Tibial artery (tissue), 4 donors: ENCODE measurements around the gene LECT2.

Source experiments
- DNase-seq, 2 donors: peaks; one replicate each; pipeline ENCODE4 v3.0.0-alpha.2; 2019
- H3K27ac ChIP-seq, 2 donors: fragments of 200-600 bp; sonication (generic) in 1 of 2; 1 replicate in 1 of 2; 2 replicates in 1 of 2; pipeline ENCODE4 v1.5.1; 2018 to 2019; ENCODE audit warnings: mild to moderate bottlenecking in 1 of 2
- H3K27me3 ChIP-seq, 2 donors: fragments of 200-600 bp; sonication (generic) in 1 of 2; one replicate each; pipeline versions ENCODE4 v1.5.1 to v1.6.0; 2016 to 2019
- H3K36me3 ChIP-seq, 3 donors: fragments of 200-600 bp; sonication (generic) in 2 of 3; one replicate each; pipeline ENCODE4 v1.5.1; 2016 to 2019; ENCODE audit warnings: mild to moderate bottlenecking in 2 of 3
- H3K4me1 ChIP-seq, 4 donors: fragments of 200-600 bp; sonication (generic) in 2 of 4; 1 replicate in 3 of 4; 2 replicates in 1 of 4; pipeline ENCODE4 v1.5.1; 2016 to 2019
- H3K4me3 ChIP-seq, 2 donors: fragments of 200-600 bp; sonication (generic) in 1 of 2; 1 replicate in 1 of 2; 2 replicates in 1 of 2; pipeline ENCODE4 v1.5.1; 2018 to 2019; ENCODE audit warnings: mild to moderate bottlenecking in 2 of 2
- H3K9me3 ChIP-seq, 3 donors: fragments of 200-600 bp; sonication (generic) in 1 of 3; one replicate each; pipeline ENCODE4 v1.5.1; 2016 to 2019
- intact Hi-C: fragments of 100-400 bp; cut with DNase I; formaldehyde crosslinking; loops from one replicate; pipeline ENCODE4 v1.15.0; 2023; ENCODE audit warnings: low total_unique reads
- TF ChIP-seq, protein P1 (sequence below), 2 experiments: fragments of 200-600 bp in 1 of 2; fragments of 450-650 bp in 1 of 2; IDR thresholded peaks; one replicate each; pipeline ENCODE4 v1.5.1; 2017 to 2019; ENCODE audit warnings: antibody characterized with exemption in 2 of 2, mild to moderate bottlenecking in 1 of 2, moderate library complexity in 1 of 2

LECT2 gene

DNA sequence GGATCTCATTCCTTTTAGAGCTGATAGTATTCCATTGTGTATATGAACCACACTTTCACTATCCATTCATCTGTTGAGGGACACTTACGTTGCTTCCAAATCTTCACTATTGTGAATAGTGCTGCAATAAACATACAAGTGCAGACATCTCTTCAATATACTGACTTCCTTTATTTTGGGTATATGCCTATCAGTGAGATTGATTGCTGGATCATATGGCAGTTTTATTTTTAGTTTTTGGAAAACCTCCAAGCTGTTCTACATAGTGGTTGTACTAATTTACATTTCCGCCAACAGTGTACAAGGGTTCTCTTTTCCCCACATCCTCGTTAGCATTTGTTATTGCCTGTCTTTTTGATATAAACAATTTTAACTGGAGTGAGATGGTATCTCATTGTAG is 33.8 kb upstream of the LECT2 start:
- peaks cover 0 to 36% (median 17%) of the 10 kb centered on the region in 4 donors for H3K4me1 ChIP-seq
- no peak for DNase-seq
- H3K4me3 ChIP-seq, result no peak overlapping the region
- H3K9me3 ChIP-seq, result no peaks in the 10 kb centered on the region
- intact Hi-C loops, result no loop called here
- no peaks in the 10 kb centered on the region for H3K27me3 ChIP-seq
- TF ChIP-seq, protein P1, sequence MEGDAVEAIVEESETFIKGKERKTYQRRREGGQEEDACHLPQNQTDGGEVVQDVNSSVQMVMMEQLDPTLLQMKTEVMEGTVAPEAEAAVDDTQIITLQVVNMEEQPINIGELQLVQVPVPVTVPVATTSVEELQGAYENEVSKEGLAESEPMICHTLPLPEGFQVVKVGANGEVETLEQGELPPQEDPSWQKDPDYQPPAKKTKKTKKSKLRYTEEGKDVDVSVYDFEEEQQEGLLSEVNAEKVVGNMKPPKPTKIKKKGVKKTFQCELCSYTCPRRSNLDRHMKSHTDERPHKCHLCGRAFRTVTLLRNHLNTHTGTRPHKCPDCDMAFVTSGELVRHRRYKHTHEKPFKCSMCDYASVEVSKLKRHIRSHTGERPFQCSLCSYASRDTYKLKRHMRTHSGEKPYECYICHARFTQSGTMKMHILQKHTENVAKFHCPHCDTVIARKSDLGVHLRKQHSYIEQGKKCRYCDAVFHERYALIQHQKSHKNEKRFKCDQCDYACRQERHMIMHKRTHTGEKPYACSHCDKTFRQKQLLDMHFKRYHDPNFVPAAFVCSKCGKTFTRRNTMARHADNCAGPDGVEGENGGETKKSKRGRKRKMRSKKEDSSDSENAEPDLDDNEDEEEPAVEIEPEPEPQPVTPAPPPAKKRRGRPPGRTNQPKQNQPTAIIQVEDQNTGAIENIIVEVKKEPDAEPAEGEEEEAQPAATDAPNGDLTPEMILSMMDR (IDR thresholded peaks at IDR 0.05), result no peak
- H3K27ac ChIP-seq, result no peak overlapping the region
- no peaks in the 10 kb centered on the region for H3K36me3 ChIP-seq

DNA sequence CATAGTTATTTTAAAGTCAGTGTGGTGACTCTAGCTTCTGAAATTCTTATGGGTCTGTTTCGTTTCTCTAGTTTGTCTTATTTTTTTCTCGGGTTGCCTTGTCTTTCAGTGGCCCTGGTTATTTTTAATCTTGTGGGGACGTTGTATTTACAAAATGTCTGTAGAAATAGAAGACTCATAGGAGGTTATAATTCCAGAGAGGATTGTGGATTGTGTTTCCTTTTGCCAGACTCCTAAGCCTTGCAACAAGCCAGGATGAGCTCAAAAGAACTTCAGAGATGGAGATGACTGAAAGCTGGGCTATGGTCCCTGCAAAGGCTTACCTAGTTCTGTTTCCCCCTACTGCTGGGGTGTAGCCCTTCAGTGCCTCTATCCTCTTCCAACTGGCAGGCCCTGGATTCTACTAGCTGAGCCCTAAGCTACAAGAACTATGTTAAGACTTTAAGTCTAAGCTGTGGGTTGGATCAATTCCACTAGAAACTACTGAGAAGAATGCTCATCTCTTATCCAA is 32.2 kb upstream of the LECT2 start:
- TF ChIP-seq, protein P1 (IDR thresholded peaks at IDR 0.05), result no peak
- Histone ChIP-seq H3K27me3 (no peaks in the 10 kb centered on the region), H3K27ac (peak overlapping the region; percentile 73 to 77), H3K4me1 (peaks cover 0 to 35% (median 17%) of the 10 kb centered on the region in 4 donors), H3K9me3 (no peaks in the 10 kb centered on the region), H3K4me3 (no peak overlapping the region), H3K36me3 (no peaks in the 10 kb centered on the region)
- no peak for DNase-seq
- intact Hi-C loops, result no loop called here

DNA sequence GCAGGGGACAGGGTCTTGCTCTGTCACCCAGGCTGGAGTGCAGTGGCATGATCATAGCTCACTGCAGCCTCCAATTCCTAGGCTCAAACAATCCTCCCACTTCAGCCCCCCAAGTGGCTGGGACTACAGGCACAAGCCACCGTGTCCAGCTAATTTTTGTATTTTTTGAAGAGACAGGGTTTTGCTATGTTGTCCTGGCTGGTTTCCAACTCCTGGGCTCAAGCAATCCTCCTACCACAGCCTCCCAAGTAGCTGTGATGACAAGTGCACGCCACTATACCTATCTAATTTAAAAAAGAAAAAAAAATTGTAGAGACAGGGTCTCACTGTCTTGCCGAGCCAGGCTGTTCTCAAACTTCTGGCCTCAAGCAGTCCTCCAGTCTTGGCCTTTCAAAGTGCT is 31.6 kb upstream of the LECT2 start:
- DNase-seq, result no peak
- intact Hi-C loops, result no loop called here
- Histone ChIP-seq H3K27me3 (no peaks in the 10 kb centered on the region), H3K36me3 (no peaks in the 10 kb centered on the region), H3K4me1 (peaks cover 0 to 39% (median 17%) of the 10 kb centered on the region in 4 donors), H3K9me3 (no peaks in the 10 kb centered on the region), H3K4me3 (no peak overlapping the region), H3K27ac (peak overlapping the region; percentile 73 to 77)
- TF ChIP-seq, protein P1 (IDR thresholded peaks at IDR 0.05), result no peak

DNA sequence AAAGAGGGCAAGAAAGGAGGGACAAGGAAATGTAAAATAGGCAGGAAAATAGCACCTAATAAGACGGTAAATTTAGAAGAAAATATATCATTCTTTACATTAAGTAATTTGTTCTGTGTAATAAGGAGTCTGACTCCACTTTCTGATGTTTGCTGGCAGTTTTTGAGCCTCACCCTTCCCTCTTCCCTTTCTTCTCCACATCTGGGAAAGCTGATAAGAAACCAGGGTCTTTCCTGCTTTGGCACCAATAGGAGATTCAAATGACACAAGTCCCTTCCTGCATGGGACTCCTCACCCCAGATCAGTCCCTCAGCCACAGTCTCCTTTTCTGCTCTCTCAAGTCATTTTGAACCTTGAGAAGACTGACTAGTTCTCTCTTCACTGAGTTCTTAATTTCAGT is 31.2 kb upstream of the LECT2 start:
- DNase-seq, result no peak
- intact Hi-C loops, result no loop called here

DNA sequence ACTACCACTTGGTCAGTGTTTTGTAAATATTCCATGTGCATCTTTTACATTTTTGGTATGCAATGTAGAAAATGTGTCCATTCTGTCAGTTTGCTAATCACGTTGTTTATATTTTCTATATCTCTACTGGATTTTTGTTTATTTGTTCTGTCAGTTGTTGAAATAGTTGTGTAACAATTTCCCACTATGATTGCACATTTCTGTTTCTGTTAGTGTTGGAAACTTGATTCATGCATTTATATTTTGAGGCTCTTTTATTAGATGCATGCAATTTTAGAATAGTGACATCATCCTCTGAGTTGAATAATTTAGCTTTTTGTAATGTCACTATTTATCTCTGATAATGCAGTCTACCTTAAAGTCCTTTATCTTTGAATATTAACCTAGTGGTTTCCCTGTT is 25.8 kb upstream of the LECT2 start:
- Histone ChIP-seq H3K27ac (no peak overlapping the region), H3K36me3 (no peaks in the 10 kb centered on the region), H3K4me1 (peaks cover 0 to 31% (median 13%) of the 10 kb centered on the region in 4 donors), H3K9me3 (no peaks in the 10 kb centered on the region), H3K27me3 (no peaks in the 10 kb centered on the region), H3K4me3 (no peak overlapping the region)
- TF ChIP-seq, protein P1 (IDR thresholded peaks at IDR 0.05), result no peak
- intact Hi-C loops, result no loop called here
- DNase-seq, result no peak

More for the DNA sequence above, 31.2 kb upstream of the LECT2 start:
- no peaks in the 10 kb centered on the region for H3K27me3 ChIP-seq
- H3K4me1 ChIP-seq, result peaks cover 0 to 40% (median 17%) of the 10 kb centered on the region in 4 donors
- H3K36me3 ChIP-seq, result no peaks in the 10 kb centered on the region
- TF ChIP-seq, protein P1 (IDR thresholded peaks at IDR 0.05), result no peak
- no peak overlapping the region for H3K4me3 ChIP-seq
- H3K27ac ChIP-seq, result peak overlapping the region; percentile 73 to 77
- H3K9me3 ChIP-seq, result no peaks in the 10 kb centered on the region

DNA sequence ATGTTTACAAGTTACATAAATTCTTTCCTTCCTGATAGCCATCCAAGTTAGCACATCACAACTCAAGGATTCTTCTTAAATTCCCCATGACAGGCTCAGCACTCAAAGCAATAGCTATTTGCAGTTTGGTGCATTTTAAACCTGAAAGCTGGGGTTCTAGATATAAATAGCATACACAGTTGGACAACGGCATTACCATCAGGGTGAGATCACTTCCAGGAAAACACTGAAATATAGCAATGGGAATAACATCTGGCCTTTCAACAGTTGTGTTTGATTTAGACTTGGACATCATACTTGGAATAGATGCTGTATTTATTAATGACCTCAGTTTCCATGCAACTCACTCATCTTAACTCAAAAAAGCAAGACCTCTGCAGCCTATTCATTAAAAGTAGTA is 24.7 kb upstream of the LECT2 start:
- Histone ChIP-seq H3K36me3 (no peaks in the 10 kb centered on the region), H3K9me3 (no peaks in the 10 kb centered on the region), H3K4me1 (peaks cover 0 to 30% (median 13%) of the 10 kb centered on the region in 4 donors), H3K27me3 (no peaks in the 10 kb centered on the region), H3K4me3 (no peak overlapping the region), H3K27ac (no peak overlapping the region)
- TF ChIP-seq, protein P1 (IDR thresholded peaks at IDR 0.05), result no peak
- no peak for DNase-seq
- intact Hi-C loops, result no loop called here
